ENCODE results near the gene SUSD1. TPM values are rescaled to one million over a fixed set of nuclear protein-coding genes. Genes with fewer than 3 reads are reported as not detected.

SUSD1 gene
- total RNA-seq, 1 experiment from 2014 or later: 8.1 TPM

- DNase-seq: no peak
- H3K18ac ChIP-seq (ENCODE audit: insufficient read length, low read depth, low read length): no peak overlapping the region
- TF ChIP-seq CTCF (conservative IDR thresholded peaks at IDR 0.05): no peak
- Mint-ChIP-seq H3K27me3 (ENCODE audit: low read depth) (no peaks in the 10 kb centered on the region), H3K27ac (no peak overlapping the region), H3K4me3 (no peak overlapping the region), H3K9me3 (no peaks in the 10 kb centered on the region), H3K36me3 (ENCODE audit: insufficient read depth in 1 of 3, low read depth in 3 of 3) (no peaks in the 10 kb centered on the region), H3K4me1 (no peaks in the 10 kb centered on the region)
- no CpG with 5 or more reads among the region's 5 CpGs for WGBS (ENCODE audit: extremely low coverage, insufficient read length, low lambda C conversion rate)
- H2BK15ac ChIP-seq (ENCODE audit: low read depth, low read length): no peak overlapping the region
- H3K79me2 ChIP-seq (ENCODE audit: insufficient read depth, low read length): no peaks in the 10 kb centered on the region
- H3T11ph ChIP-seq (ENCODE audit: low read length): no peak overlapping the region
- no peak overlapping the region for H2BK120ac ChIP-seq (ENCODE audit: low read depth, low read length, poor library complexity, severe bottlenecking)
- no peaks in the 10 kb centered on the region for H3K79me1 ChIP-seq (ENCODE audit: insufficient read depth, low read depth, low read length, poor library complexity, severe bottlenecking)
- H3K23me2 ChIP-seq (ENCODE audit: insufficient read length, low read depth, low read length, poor library complexity, severe bottlenecking): no peaks in the 10 kb centered on the region
- no peaks in the 10 kb centered on the region for H3K27me3 ChIP-seq (ENCODE audit: insufficient read depth, low read length)
- H2BK12ac ChIP-seq (ENCODE audit: insufficient read length, low read depth, low read length): no peak overlapping the region
- H3K4me2 ChIP-seq (ENCODE audit: insufficient read depth, insufficient read length, low read length): no peak overlapping the region
- no peaks in the 10 kb centered on the region for H3K4me1 ChIP-seq (ENCODE audit: insufficient read depth, low read length)
- H4K91ac ChIP-seq (ENCODE audit: insufficient read length, low read depth, low read length): no peak overlapping the region
- no peak overlapping the region for H2BK5ac ChIP-seq (ENCODE audit: insufficient read length, low read length)
- no peaks in the 10 kb centered on the region for H3K9me3 ChIP-seq (ENCODE audit: control insufficient read depth, low read depth, low read length)
- H2AK5ac ChIP-seq (ENCODE audit: insufficient read length, low read length): no peak overlapping the region
- H4K20me1 ChIP-seq (ENCODE audit: control insufficient read depth, insufficient read depth, insufficient read length): no peaks in the 10 kb centered on the region
- H3K9ac ChIP-seq (ENCODE audit: extremely low read depth, insufficient read length, low read length): no peak overlapping the region
- H2AFZ ChIP-seq (ENCODE audit: low read length): no peak overlapping the region
- no peak overlapping the region for H3K14ac ChIP-seq (ENCODE audit: insufficient read depth, low read length)
- H4K5ac ChIP-seq (ENCODE audit: insufficient read length, low read depth, low read length): no peak overlapping the region
- no peak overlapping the region for H2BK20ac ChIP-seq (ENCODE audit: low read depth, low read length, poor library complexity, severe bottlenecking)
- no peak overlapping the region for H4K8ac ChIP-seq (replicated peaks; ENCODE audit: insufficient read length, low read depth, low read length)
- H3K23ac ChIP-seq (ENCODE audit: insufficient read length, low read depth, low read length): no peak overlapping the region
- H3K56ac ChIP-seq (ENCODE audit: insufficient read length, low read depth, low read length): no peak overlapping the region
- no peak overlapping the region for H3K27ac ChIP-seq (ENCODE audit: insufficient read length, low read depth, low read length)
- no peak overlapping the region for H3K4ac ChIP-seq (ENCODE audit: low read depth, low read length)
Measured at GRCh38 chr9:111997831-111998230, 177.3 kb downstream of the SUSD1 start.
